GM20000 (cell line): ENCODE results near the gene PDLIM7.

ENCODE experiments used
- DNase-seq: peaks from one replicate; pipeline ENCODE4 v3.0.0; 2012; ENCODE audit warnings: low spot score
- TF ChIP-seq, protein P1 (sequence below): IDR thresholded peaks from 2 replicates; pipeline ENCODE4 v1.5.1; 2012; ENCODE audit warnings: mild to moderate bottlenecking, control low read depth; ENCODE audit errors: extremely low read depth, missing control alignments

The PDLIM7 gene

DNA sequence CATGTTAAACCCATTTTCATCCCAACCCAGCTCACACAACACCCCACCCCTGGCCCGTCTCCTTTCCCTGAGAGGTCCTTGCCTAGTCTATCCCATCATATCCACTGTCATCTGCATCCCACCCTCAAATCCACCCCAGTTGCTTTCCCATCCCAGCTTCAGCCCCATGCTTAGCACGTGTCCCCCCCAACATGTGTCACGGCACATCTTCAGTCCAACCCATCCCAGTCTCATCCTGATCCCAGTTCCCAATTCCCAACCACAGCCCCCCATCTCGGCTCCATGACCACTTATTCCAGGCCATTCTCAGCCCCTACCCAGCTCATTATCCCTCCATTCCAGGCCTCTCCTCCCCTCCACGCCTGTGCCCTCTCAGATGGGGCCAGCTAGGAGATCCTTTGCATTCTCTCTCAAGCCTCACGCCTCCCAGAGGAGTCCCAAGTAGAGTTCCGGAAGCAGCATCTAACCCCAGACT is 23.4 kb downstream of the PDLIM7 start:
- no peak for DNase-seq
- TF ChIP-seq, protein P1, sequence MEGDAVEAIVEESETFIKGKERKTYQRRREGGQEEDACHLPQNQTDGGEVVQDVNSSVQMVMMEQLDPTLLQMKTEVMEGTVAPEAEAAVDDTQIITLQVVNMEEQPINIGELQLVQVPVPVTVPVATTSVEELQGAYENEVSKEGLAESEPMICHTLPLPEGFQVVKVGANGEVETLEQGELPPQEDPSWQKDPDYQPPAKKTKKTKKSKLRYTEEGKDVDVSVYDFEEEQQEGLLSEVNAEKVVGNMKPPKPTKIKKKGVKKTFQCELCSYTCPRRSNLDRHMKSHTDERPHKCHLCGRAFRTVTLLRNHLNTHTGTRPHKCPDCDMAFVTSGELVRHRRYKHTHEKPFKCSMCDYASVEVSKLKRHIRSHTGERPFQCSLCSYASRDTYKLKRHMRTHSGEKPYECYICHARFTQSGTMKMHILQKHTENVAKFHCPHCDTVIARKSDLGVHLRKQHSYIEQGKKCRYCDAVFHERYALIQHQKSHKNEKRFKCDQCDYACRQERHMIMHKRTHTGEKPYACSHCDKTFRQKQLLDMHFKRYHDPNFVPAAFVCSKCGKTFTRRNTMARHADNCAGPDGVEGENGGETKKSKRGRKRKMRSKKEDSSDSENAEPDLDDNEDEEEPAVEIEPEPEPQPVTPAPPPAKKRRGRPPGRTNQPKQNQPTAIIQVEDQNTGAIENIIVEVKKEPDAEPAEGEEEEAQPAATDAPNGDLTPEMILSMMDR, result no peak

GRCh38 chr5:177473443-177474001 is 23.9 kb downstream of the PDLIM7 start, which contains the start of gene DBN1:
DBN1 (minus strand) TSS chr5:177473634; CDS start chr5:177473521, 113 bp downstream.
- peak; percentile 95 for DNase-seq
- TF ChIP-seq, protein P1, result no peak

- DNase-seq, result peak; percentile 94
- TF ChIP-seq, protein P1, result no peak
Observed at GRCh38 chr5:177472460-177473442, 24.7 kb downstream of the PDLIM7 start.

DNA sequence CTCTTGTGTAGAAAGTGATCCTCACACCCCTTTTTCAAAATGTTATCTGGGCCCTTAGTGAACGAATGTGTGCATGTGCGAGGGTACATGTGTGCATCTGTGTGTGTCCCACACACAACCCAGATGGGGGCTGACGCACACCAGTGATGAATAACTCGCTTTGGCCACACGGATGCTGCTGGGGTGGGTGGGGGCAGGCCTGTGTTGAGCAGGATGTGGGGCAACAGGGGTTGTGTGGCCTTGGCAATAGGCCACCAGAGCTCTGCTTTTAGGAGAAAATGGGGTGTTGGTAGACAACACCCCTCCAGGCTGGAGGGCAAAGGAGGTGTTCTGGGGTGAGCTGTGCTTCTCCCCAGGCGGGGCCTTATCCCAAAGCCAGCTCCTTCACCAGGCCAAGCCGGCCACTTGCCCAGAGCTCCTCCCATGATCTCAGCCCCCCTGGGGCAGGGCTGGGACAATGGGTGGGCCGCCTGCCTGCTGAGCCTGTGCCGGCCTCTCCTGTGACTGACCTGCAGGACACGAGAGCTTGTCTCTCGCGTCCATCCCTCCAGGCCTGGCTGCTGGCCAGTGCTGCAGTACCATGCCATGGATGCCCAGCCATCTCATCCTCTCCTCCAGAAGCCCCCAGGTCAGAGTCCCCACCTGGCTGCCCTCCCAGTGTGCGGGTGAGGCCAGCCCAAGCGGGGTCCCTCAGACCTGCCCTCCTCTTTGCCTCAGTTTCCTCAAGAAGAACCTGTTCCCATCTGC is 25.6 kb downstream of the PDLIM7 start:
- DNase-seq, result no peak
- TF ChIP-seq, protein P1, result no peak

DNA sequence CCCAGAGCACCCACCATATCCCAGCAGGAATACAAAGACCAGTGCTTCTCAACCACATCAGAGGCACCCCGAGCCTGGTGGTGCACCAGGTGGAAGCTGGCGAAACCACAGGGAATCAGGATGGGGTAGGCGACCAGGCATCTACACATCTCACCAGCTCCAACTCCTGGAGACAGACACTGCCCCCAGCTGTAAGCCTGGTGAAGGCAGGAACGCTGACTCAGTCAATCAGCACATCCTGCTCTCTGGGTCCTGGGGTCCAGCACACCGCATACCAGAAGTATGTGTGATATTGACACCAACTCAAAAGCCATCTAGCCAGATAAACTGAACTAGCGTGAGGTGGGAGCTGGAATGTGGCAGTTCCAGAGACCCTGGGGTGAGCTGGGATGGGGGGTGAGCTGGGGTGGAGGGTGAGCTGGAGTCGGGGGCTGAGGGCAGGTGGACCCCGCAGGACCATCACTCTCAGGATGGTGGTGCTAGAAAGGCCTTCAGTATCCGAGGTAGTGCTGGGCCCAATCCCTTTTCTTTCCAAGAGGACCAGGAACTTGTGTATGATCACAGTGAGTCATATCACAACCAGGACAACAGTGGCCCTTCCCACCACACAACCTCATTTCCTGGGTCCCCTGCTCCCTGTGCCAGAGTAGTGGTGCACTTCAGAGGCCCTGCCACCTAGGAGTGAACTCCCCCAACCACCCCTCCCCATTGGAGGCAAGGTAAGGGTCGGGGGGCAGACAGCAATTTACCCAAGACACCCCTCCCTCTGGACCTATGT is 26.5 kb downstream of the PDLIM7 start:
- TF ChIP-seq, protein P1, result no peak
- no peak for DNase-seq

DNA sequence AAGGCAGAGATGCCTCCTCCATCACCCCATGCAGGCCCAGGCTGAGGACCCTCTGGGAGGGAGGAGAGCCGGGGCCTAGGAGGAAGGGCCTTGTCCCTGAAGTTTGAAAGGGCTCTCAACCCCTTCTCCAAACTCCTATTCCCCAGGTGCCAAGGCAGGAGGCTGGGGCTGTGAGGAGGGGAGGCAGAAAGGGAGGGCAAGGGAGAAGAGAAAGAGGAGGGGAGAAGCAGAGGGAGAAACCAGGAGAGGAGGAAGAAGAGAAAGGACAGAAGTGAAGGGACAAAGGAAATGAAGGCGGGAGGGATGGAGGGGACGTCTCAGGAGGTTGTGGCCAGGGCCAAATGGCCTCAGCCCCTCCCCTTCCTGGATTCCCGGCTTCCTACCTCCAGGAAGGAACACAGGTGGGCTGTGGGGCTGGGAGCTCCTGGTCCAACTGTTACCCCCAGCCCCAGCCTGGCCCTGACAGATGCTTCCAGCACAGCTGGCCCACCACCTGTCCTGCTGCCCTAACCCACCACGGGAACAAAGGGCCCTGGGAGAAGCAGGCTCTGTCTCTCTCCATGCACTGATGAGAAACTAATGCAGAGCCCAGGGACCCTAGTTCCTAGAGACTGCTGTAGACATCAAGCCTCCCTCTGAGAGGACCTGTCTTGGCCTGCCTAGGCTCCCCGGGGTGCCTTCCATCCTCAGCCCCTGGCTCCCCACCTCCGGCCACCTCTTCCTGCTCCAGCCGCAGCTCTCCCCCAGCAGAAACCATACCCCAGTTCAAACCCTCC is 27.5 kb downstream of the PDLIM7 start:
- no peak for DNase-seq
- TF ChIP-seq, protein P1, result no peak
